ENCODE measurements around the gene SYDE2.

Gene SYDE2

DNA sequence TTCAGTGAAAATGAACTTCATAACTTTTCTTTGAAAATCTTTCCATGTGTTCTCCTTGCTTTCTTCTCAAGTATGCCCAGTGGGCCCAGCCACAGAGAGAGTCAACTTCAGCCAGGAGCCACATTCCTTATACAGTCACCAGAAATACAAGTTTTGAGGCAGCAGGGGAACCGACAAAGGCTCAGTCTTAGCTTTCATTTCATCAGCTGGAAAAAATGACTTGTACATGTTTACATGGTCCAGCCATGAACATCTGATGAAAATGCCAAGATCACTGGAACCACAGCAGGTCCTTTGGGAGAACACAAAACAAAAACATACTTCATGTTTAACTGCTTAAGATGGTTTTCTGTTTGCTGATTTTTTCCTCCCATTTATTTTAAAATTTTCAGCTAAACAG lies 72.5 kb downstream of the SYDE2 start:
- DNase-seq (ENCODE audit: low read depth in 2 of 2), result no peak

DNA sequence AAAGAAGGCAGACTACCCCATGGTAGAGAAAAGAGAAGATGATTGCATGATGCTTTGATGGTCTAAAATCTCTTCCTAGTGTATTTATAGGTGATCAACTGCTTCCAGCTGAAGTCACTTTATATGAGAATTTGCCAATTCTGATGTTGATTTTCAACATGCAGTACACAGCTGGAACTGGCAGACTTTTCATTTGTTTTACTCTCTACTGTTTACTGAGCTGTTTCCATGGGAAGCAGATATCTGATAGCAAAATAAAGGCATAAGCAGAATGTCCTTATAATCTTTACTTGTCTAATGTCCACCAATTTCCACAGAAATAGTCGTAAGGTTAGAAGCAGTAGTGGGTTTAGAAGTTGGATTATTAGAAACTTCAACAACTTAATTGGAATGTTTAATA lies 74.9 kb downstream of the SYDE2 start:
- no peak for DNase-seq (ENCODE audit: low read depth in 2 of 2)

DNA sequence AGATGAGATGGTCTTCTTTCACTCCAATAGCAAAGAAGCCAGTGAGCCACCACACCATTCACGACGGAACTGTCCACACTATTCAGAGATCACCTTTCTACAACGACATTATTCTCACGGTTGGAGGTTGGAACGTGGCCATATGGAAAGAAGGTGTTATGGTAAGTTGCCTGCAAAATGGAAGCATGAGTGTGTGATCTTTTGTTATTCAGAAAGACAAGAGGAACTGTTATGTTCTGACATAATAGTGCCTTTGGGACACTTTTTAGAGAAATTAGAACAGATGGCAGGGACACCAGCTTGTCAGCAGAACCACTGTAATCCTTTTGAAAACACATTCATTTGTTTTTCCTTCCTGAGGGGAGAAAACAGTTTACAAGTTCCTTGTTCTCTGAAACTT lies 76.7 kb downstream of the SYDE2 start:
- no peak for DNase-seq (ENCODE audit: low read depth in 2 of 2)

DNA sequence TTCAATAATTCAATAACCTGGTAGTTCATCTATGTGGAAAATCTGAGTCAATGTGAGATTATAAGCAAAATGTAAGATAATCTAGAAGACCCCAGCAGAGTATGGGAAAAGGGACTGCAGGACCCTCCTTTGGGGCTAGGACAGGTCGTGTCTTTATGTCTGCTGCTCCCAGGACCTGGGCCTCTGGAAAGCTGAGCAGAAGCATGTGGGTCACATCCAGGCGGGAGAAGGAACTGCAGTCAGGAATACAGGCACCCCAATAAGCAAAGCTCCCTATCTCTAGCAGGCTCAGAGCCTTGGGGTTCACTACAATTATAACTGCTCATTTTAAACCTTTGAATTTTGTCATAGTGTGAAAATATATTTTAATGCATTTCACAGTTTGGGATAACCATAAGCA lies 78.6 kb downstream of the SYDE2 start:
- DNase-seq (ENCODE audit: low read depth in 2 of 2), result no peak

DNA sequence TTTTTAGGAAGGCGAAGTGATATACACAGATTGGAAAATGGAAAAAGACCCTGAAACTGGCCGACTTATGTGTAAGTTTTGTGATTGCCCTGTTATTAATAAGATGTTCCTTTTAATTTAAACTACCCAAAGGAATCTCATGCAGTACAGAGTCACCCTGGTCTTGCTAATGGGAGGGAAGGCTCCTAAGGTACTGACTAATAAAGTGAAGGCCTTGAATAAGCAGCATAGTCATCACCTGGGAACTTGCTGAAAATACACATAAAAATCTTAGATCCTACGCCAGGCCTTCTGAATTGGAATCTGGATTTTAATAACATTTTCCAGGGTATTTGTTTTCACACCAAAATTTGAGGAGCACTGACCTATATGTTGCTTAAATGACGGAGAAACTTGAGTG lies 79.1 kb downstream of the SYDE2 start:
- DNase-seq (ENCODE audit: low read depth in 2 of 2), result no peak

DNA sequence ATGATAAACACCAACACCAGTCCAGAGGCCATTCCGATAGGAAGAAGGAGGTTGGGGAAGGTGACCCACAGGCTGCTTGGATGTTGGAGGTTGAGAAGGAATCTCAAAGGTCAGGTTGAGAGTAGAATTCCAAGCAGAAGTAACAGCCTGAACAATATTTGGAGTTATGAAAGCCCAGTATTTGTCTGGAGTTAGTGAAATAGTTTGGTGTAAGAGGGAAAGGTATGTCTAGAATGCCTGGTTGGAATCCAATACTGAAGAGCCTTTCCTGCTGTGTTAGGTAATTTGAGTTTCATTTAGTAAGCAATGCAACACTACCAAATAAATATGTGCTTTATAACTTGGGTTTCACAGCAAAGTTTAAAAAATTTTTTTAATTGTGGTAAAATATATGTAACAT lies 82.1 kb downstream of the SYDE2 start:
- DNase-seq (ENCODE audit: low read depth in 2 of 2), result no peak

DNA sequence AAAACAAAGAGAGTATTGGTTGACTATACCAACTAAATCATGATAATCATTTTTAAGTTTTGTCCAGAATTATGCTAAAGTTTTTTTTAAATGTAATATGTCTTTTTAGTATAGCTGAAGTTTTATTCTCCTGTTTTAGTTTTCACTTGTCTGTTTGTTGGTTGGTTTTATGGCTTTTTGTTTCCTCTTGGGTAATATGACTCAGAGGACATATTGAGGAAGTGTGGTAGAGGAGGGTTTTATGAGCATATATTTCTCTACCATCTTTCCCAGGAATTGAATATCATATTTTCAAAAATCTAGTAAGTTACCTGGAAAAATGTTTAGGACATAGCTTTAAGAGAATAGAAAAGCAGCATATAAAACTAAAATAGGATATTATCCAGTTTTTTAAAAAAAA lies 84.0 kb downstream of the SYDE2 start:
- no peak for DNase-seq (ENCODE audit: low read depth in 2 of 2)

DNA sequence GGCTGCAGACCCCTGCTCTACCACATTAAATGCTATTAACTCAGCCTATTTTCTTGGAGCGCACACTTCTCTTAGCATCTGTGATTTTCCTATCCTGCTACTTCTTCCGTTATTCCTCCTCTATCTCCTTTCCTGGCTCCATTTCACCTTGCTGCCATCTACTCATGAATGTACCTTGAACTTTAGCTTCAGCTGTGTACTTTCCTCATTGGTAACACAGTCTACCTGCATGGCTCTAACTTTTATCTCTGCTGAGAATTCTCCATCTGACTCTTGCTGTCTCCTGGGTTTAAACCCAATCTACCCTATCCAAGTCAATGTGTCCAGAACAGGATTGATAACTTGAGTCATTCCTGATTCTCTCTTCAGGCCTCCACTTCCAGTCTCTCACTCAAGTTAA lies 84.9 kb downstream of the SYDE2 start:
- DNase-seq (ENCODE audit: low read depth in 2 of 2), result no peak

DNA sequence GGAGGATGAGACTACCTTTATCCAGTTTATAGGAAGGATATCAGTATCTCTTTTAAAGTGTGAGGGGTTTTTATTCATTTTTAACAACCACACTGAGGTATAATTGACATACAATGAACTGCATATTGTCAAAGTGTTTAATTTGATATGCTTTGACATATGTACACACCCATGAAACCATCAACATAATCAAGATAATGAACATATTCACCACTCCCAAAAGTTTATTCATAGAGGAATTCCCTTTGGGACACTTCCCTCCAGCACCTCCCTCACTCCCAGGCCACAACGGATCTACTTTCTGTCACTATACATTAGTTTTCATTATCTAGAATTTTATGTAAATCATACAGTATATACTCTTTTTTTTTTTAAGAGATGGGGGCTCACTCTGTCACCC lies 89.1 kb downstream of the SYDE2 start:
- DNase-seq (ENCODE audit: low read depth in 2 of 2), result no peak

DNA sequence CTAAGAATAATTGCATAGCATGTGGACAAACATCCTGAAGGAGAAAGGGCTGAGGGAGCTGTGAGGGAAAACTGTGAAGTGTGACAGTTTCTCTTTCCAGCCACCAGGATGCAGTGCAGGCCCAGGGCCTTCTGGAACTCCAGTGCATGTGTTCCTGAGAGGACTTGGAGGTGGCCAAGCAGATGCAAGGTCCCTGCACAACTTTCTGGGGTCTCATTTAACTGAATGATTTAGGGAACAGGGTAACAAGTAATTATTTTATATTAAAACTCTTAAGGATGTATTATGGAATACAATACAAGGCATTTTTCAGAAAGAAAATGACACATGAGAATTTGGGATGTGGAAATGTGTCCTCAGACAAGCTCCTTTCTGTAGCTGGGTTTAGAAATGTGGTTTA lies 91.3 kb downstream of the SYDE2 start:
- DNase-seq (ENCODE audit: low read depth in 2 of 2), result no peak
